Natural killer cell (primary cell): ENCODE data around the gene NDUFB1. TPM values are rescaled to one million over a fixed set of nuclear protein-coding genes. Genes with fewer than 3 reads are reported as not detected.

ENCODE experiments used
- ATAC-seq, 3 donors: fragments of 150-1000 bp in 2 of 3; fragments of 200-7000 bp in 1 of 3; cut with Tn5 transposase; 1 replicate in 1 of 3; 2 replicates in 2 of 3; pipeline ENCODE4 v1.10.0; 2021; ENCODE audit warnings: mild to moderate bottlenecking in 2 of 3, moderate library complexity in 2 of 3
- DNase-seq, 2 donors: peaks; one replicate each; pipeline versions ENCODE4 v3.0.0 to v3.0.0-alpha.2; 2013 to 2021; ENCODE audit warnings: mixed read lengths in 1 of 2
- H3K27ac ChIP-seq: one replicate; pipeline ENCODE4 v1.5.1; 2013; ENCODE audit warnings: mild to moderate bottlenecking, low read length
- H3K27me3 ChIP-seq: one replicate; pipeline ENCODE4 v1.6.1; 2013; ENCODE audit warnings: low read length; ENCODE audit not compliant: control insufficient read depth, insufficient read depth
- H3K36me3 ChIP-seq: one replicate; pipeline ENCODE4 v1.6.1; 2013; ENCODE audit warnings: low read length; ENCODE audit not compliant: control insufficient read depth, insufficient read depth
- H3K4me1 ChIP-seq: one replicate; pipeline ENCODE4 v1.6.1; 2013; ENCODE audit warnings: low read length; ENCODE audit not compliant: control insufficient read depth, insufficient read depth
- H3K4me3 ChIP-seq: one replicate; pipeline ENCODE4 v1.5.1; 2013; ENCODE audit warnings: low read length
- H3K9me3 ChIP-seq: one replicate; pipeline ENCODE4 v1.6.1; 2013; ENCODE audit warnings: low read length; ENCODE audit not compliant: control insufficient read depth, insufficient read depth
- H3K27ac Mint-ChIP-seq, 2 donors: one replicate each; pipeline ENCODE4 v1.8.0; 2022; ENCODE audit warnings: mild to moderate bottlenecking in 2 of 2, mixed read lengths in 2 of 2, moderate library complexity in 1 of 2
- H3K27me3 Mint-ChIP-seq, 2 donors: one replicate each; pipeline ENCODE4 v1.8.0; 2022; ENCODE audit warnings: low read depth in 2 of 2, mixed read lengths in 2 of 2
- H3K36me3 Mint-ChIP-seq: one replicate; pipeline ENCODE4 v1.8.0; 2022; ENCODE audit warnings: mixed read lengths
- H3K4me1 Mint-ChIP-seq, 2 donors: one replicate each; pipeline ENCODE4 v1.8.0; 2022; ENCODE audit warnings: mixed read lengths in 2 of 2
- H3K4me3 Mint-ChIP-seq: one replicate; pipeline ENCODE4 v1.8.0; 2022; ENCODE audit warnings: mild to moderate bottlenecking, moderate library complexity, mixed read lengths
- H3K9me3 Mint-ChIP-seq, 2 donors: one replicate each; pipeline ENCODE4 v1.8.0; 2022; ENCODE audit warnings: mixed read lengths in 2 of 2
- CTCF ChIP-seq: fragments of 200-600 bp; IDR thresholded peaks from one replicate; pipeline ENCODE4 v1.8.0; 2022; ENCODE audit warnings: antibody characterized with exemption
- WGBS: methylation state at CpG from one replicate; pipeline ENCODE4 v1.1.7; 2013; ENCODE audit warnings: missing lambda C conversion rate; ENCODE audit not compliant: insufficient coverage; 5-methylcytosine and 5-hydroxymethylcytosine counted together
- intact Hi-C: fragments of 100-400 bp; cut with micrococcal nuclease; formaldehyde crosslinking; loops from one replicate; pipeline ENCODE4 v1.14.2; 2022
- total RNA-seq, 4 donors: library from RNA; stranded (reverse); fragments of 120-200 nt in 1 of 4; gene quantifications; one replicate each; pipeline versions ENCODE4 v1.2.3 to v1.2.4, GENCODE V29; 2013 to 2022

NDUFB1 gene
- total RNA-seq, 3 donors from 2014 or later (not counting 1 experiment from before 2014, with no cell fraction given): 40.9 to 55.4 (median 45.0) TPM

GRCh38 chr14:92105073-92105892, 16.2 kb downstream of the NDUFB1 start:
- H3K36me3 Mint-ChIP-seq: no peaks in the 10 kb centered on the region
- peak overlapping the region; percentile 99 for H3K4me3 Mint-ChIP-seq
- no peaks in the 10 kb centered on the region for H3K27me3 Mint-ChIP-seq
- no peaks in the 10 kb centered on the region for H3K9me3 ChIP-seq
- H3K27me3 ChIP-seq: no peaks in the 10 kb centered on the region
- H3K4me1 ChIP-seq: peaks cover 17% of the 10 kb centered on the region
- H3K9me3 Mint-ChIP-seq: no peaks in the 10 kb centered on the region
- WGBS: 68% methylated on average over 14 of the region's 16 CpGs
- H3K27ac ChIP-seq: peak overlapping the region; percentile 70
- no peaks in the 10 kb centered on the region for H3K36me3 ChIP-seq
- ATAC-seq: no peak
- intact Hi-C loops: loop anchor here (10.0 kb wide), 1 partner anchor 450 kb away; no protein-coding TSS in a partner anchor
- H3K4me1 Mint-ChIP-seq: peaks cover 18 to 26% of the 10 kb centered on the region in 2 donors
- TF ChIP-seq CTCF: no peak
- H3K27ac Mint-ChIP-seq: peak overlapping the region; percentile 88 to 91
- DNase-seq: no peak
- peak overlapping the region; percentile 76 for H3K4me3 ChIP-seq

- ATAC-seq (no peak), DNase-seq (no peak)
- H3K36me3 ChIP-seq: no peaks in the 10 kb centered on the region
- Mint-ChIP-seq H3K27ac (no peak overlapping the region), H3K36me3 (no peaks in the 10 kb centered on the region), H3K9me3 (no peaks in the 10 kb centered on the region), H3K27me3 (no peaks in the 10 kb centered on the region), H3K4me3 (no peak overlapping the region), H3K4me1 (peaks cover 18 to 30% of the 10 kb centered on the region in 2 donors)
- no peak for TF ChIP-seq CTCF
- intact Hi-C loops: loop anchor here (10.0 kb wide), 1 partner anchor 449 kb away; no protein-coding TSS in a partner anchor
- no peaks in the 10 kb centered on the region for H3K27me3 ChIP-seq
- no peak overlapping the region for H3K4me3 ChIP-seq
- H3K27ac ChIP-seq: no peak overlapping the region
- peaks cover 17% of the 10 kb centered on the region for H3K4me1 ChIP-seq
- H3K9me3 ChIP-seq: no peaks in the 10 kb centered on the region
- 81% methylated on average over 7 of the region's 7 CpGs for WGBS
Observed at GRCh38 chr14:92103363-92103989, 18.0 kb downstream of the NDUFB1 start.

- peaks cover 5 to 14% of the 10 kb centered on the region in 2 donors for H3K4me1 Mint-ChIP-seq
- H3K4me3 Mint-ChIP-seq: no peak overlapping the region
Observed at GRCh38 chr14:92099802-92100201, 21.7 kb downstream of the NDUFB1 start.

More at GRCh38 chr14:92099802-92100201, 21.7 kb downstream of the NDUFB1 start:
- Mint-ChIP-seq H3K27me3 (no peaks in the 10 kb centered on the region), H3K9me3 (no peaks in the 10 kb centered on the region), H3K36me3 (no peaks in the 10 kb centered on the region), H3K27ac (no peak overlapping the region)
- intact Hi-C loops: loop anchor here (10.0 kb wide), 1 partner anchor 445 kb away; no protein-coding TSS in a partner anchor
- Histone ChIP-seq H3K9me3 (no peaks in the 10 kb centered on the region), H3K4me1 (no peaks in the 10 kb centered on the region), H3K27ac (no peak overlapping the region), H3K36me3 (peaks cover 9% of the 10 kb centered on the region), H3K27me3 (no peaks in the 10 kb centered on the region), H3K4me3 (no peak overlapping the region)
- no peak for TF ChIP-seq CTCF
- no peak for DNase-seq
- no peak for ATAC-seq
